T-cell (primary cell): ENCODE data around the gene ST8SIA5. TPM values are rescaled to one million over a fixed set of nuclear protein-coding genes. Genes with fewer than 3 reads are reported as not detected.

ENCODE experiments used
- ATAC-seq, 4 experiments: fragments of 200-7000 bp in 3 of 4; fragments of 150-1000 bp in 1 of 4; cut with Tn5 transposase; replicated peaks in 1 of 4; 1 replicate in 3 of 4; 2 replicates in 1 of 4; pipeline ENCODE4 v1.10.0; 2021; ENCODE audit warnings: moderate library complexity in 3 of 4, mild to moderate bottlenecking in 2 of 4, moderate number of reproducible peaks in 1 of 4
- CTCF ChIA-PET, 2 donors: fragments of 300-600 bp; sonication (Branson Sonifier 250); formaldehyde crosslinking; loops; one replicate each; lab custom pipeline; 2022; ENCODE audit warnings: antibody characterized with exemption in 2 of 2; lab: Charles Lee
- POLR2A ChIA-PET, 2 donors: fragments of 300-600 bp; sonication (Branson Sonifier 250); formaldehyde crosslinking; loops; one replicate each; lab custom pipeline; 2022; ENCODE audit warnings: antibody characterized with exemption in 2 of 2; lab: Charles Lee
- DNase-seq, 35 experiments: peaks; one replicate each; pipeline versions ENCODE4 v3.0.0 to v3.0.0-alpha.2; 2013 to 2023
- H3K27ac ChIP-seq: one replicate; pipeline ENCODE4 v1.5.1; 2013; ENCODE audit warnings: low read length
- H3K27me3 ChIP-seq, 2 experiments: replicated peaks in 1 of 2; 1 replicate in 1 of 2; 2 replicates in 1 of 2; pipeline versions ENCODE4 v1.6.1 to v1.7.0; 2013; ENCODE audit warnings: low read length in 1 of 2, mixed read lengths in 1 of 2; ENCODE audit not compliant: control insufficient read depth in 2 of 2, insufficient read depth in 2 of 2; ENCODE audit errors: extremely low read depth in 1 of 2
- H3K36me3 ChIP-seq, 2 donors: 1 replicate in 1 of 2; 2 replicates in 1 of 2; pipeline versions ENCODE4 v1.6.1 to v1.7.0; 2013; ENCODE audit warnings: low read length in 1 of 2; ENCODE audit not compliant: control insufficient read depth in 2 of 2, insufficient read depth in 1 of 2; ENCODE audit errors: extremely low read depth in 1 of 2
- H3K4me1 ChIP-seq, 2 experiments: 1 replicate in 1 of 2; 2 replicates in 1 of 2; pipeline versions ENCODE4 v1.6.1 to v1.7.0; 2013; ENCODE audit warnings: low read length in 2 of 2, mixed read lengths in 1 of 2; ENCODE audit not compliant: insufficient read depth in 2 of 2, control insufficient read depth in 1 of 2; ENCODE audit errors: extremely low read depth in 1 of 2
- H3K4me3 ChIP-seq, 2 donors: 1 replicate in 1 of 2; 2 replicates in 1 of 2; pipeline versions ENCODE4 v1.5.1 to v1.7.0; 2013; ENCODE audit warnings: mild to moderate bottlenecking in 2 of 2, low read length in 1 of 2, moderate library complexity in 1 of 2; ENCODE audit not compliant: control insufficient read depth in 1 of 2; ENCODE audit errors: extremely low read depth in 1 of 2
- H3K9me3 ChIP-seq: 2 replicates; pipeline ENCODE4 v1.7.0; 2013
- H3K27ac Mint-ChIP-seq, 2 donors: one replicate each; pipeline ENCODE4 v1.8.0; 2020 to 2021; ENCODE audit warnings: mild to moderate bottlenecking in 2 of 2, mixed read lengths in 2 of 2
- H3K27me3 Mint-ChIP-seq, 2 donors: one replicate each; pipeline ENCODE4 v1.8.0; 2021 to 2022; ENCODE audit warnings: mixed read lengths in 2 of 2
- H3K36me3 Mint-ChIP-seq: one replicate; pipeline ENCODE4 v1.8.0; 2021; ENCODE audit warnings: mixed read lengths
- H3K4me1 Mint-ChIP-seq, 3 donors: one replicate each; pipeline ENCODE4 v1.8.0; 2020 to 2022; ENCODE audit warnings: mixed read lengths in 3 of 3, mild to moderate bottlenecking in 1 of 3
- H3K4me3 Mint-ChIP-seq, 3 donors: one replicate each; pipeline ENCODE4 v1.8.0; 2020 to 2022; ENCODE audit warnings: mild to moderate bottlenecking in 3 of 3, mixed read lengths in 3 of 3, moderate library complexity in 3 of 3
- H3K9me3 Mint-ChIP-seq, 3 donors: one replicate each; pipeline ENCODE4 v1.8.0; 2020 to 2022; ENCODE audit warnings: mixed read lengths in 3 of 3
- WGBS: methylation state at CpG from one replicate; pipeline ENCODE4 v1.1.5; 2013; ENCODE audit warnings: missing lambda C conversion rate; ENCODE audit not compliant: insufficient coverage; 5-methylcytosine and 5-hydroxymethylcytosine counted together
- total RNA-seq, 35 experiments: library from RNA in 6 of 35; stranded (reverse) in 6 of 35; fragments of 120-200 nt in 1 of 35; gene quantifications; one replicate each; pipeline versions ENCODE4 v1.2.1 to v1.2.4 and lab custom pipeline; 2013 to 2026

The ST8SIA5 gene
- total RNA-seq, 5 donors from 2014 or later (not counting 1 experiment from before 2014, with no cell fraction given), result 0.09 to 0.28 TPM; not detected in 3

DNA sequence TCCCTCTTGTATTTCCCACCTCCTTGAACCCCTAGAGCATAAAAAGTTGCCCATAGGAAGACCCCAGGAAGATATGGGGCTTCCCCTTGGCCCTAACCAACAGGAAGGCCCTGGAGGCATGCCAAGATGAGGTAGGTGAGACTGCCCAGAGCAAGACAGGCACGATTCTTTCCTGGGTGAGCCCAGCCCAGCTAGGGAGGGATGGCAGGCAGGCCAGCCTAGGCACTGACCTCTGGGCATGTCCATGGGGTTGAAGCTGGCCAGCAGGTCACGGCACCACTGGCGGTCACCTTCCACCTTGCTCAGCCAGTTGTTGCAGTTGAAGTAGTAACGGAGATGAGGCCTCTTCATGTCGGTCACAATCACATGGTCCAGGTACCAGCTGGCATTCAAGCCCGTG lies 117.5 kb downstream of the ST8SIA5 start:
- POLR2A ChIA-PET, result no interaction called here
- H3K27me3 ChIP-seq, result peaks cover 0 to 4% of the 10 kb centered on the region in 2 experiments
- CTCF ChIA-PET, result no interaction called here
- no peak overlapping the region for H3K4me3 Mint-ChIP-seq
- no peaks in the 10 kb centered on the region for H3K9me3 Mint-ChIP-seq
- no peaks in the 10 kb centered on the region for H3K4me1 ChIP-seq
- 95% methylated on average over 4 of the region's 6 CpGs for WGBS
- H3K27me3 Mint-ChIP-seq, result no peaks in the 10 kb centered on the region
- no peak overlapping the region for H3K27ac Mint-ChIP-seq
- no peaks in the 10 kb centered on the region for H3K36me3 Mint-ChIP-seq
- ATAC-seq, result no peak
- no peaks in the 10 kb centered on the region for H3K36me3 ChIP-seq
- DNase-seq, result no peak
- H3K4me3 ChIP-seq, result no peak overlapping the region
- H3K27ac ChIP-seq, result no peak overlapping the region
- no peaks in the 10 kb centered on the region for H3K9me3 ChIP-seq
- H3K4me1 Mint-ChIP-seq, result peaks cover 0 to 2% (median 0%) of the 10 kb centered on the region in 3 donors

DNA sequence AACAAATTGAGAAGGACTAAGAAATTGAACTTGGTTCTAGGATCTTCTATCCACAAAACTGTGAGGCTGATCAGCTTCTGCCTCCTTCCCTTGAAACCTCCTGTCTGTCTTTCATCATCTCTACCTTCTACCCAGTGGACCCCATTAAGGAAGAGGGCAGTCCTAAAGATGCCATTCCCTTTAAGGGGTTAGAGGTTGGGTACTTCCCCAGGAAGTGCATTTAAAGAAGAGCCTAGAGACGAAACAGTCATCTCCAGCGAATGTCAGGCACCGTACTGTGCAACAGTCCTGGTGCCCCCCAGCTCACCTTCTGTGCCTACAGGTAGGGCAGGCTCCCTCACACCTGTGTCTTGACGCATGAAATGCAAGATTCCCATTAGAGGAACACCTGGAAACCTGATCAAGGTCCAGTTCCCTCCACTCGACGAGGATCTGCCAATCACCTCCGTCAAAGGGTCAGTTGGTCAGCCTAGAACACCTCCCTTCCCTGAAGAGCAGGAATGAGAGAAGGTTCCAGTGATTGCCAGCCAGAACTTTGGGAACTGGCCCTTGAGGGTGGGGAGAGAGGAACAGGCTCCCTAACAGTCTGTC lies 120.7 kb downstream of the ST8SIA5 start:
- Mint-ChIP-seq H3K36me3 (no peaks in the 10 kb centered on the region), H3K27me3 (peaks cover 0 to 3% of the 10 kb centered on the region in 2 donors), H3K4me3 (no peak overlapping the region), H3K4me1 (peaks cover 0 to 2% (median 0%) of the 10 kb centered on the region in 3 donors), H3K9me3 (no peaks in the 10 kb centered on the region), H3K27ac (no peak overlapping the region)
- no peak overlapping the region for H3K4me3 ChIP-seq
- H3K27me3 ChIP-seq, result peaks cover 0 to 3% of the 10 kb centered on the region in 2 experiments
- ChIA-PET POLR2A (no interaction called here), CTCF (no interaction called here)
- H3K4me1 ChIP-seq, result no peaks in the 10 kb centered on the region
- H3K9me3 ChIP-seq, result no peaks in the 10 kb centered on the region
- DNase-seq, result no peak
- no peak for ATAC-seq
- no peak overlapping the region for H3K27ac ChIP-seq
- WGBS, result 77% methylated on average over 4 of the region's 7 CpGs
- no peaks in the 10 kb centered on the region for H3K36me3 ChIP-seq

DNA sequence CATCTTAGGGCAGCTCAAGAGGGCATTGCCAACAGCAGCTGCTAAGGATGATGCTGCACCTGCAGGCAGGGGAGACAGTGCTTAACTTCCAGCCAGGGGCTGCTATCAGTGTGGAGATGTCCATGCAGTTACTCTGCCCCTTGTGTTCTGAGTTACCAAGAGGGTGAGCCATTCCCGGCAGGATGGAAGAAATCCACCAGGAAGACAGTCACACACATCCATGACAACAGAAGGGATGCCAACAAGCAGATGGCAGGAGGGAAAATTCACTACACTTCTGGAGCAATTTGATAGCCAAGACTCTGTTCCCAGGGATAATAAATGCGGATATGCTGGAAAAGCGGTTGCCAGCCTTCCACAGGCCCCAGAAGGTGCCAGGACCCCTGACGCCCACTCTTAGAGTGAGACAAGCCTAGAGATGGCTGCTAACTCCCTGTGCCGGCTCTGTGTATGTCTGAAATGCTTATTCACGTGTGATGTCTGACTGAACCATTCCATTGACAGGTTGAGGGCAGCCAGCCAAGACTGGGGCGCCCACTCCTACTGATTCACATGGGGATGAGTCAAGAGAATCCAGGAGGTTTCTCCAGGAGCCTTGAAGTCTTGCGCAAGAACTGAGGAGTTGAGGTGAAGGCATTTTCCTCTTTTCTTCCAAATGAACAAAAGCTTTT lies 124.3 kb downstream of the ST8SIA5 start:
- Histone ChIP-seq H3K36me3 (no peaks in the 10 kb centered on the region), H3K27ac (no peak overlapping the region), H3K4me1 (peaks cover 0 to 2% of the 10 kb centered on the region in 2 experiments), H3K4me3 (no peak overlapping the region), H3K9me3 (no peaks in the 10 kb centered on the region), H3K27me3 (peaks cover 0 to 12% of the 10 kb centered on the region in 2 experiments)
- DNase-seq (no peak), ATAC-seq (no peak)
- Mint-ChIP-seq H3K4me3 (no peak overlapping the region), H3K27ac (no peak overlapping the region), H3K27me3 (peaks cover 3 to 4% of the 10 kb centered on the region in 2 donors), H3K9me3 (no peaks in the 10 kb centered on the region), H3K4me1 (peaks cover 0 to 4% (median 3%) of the 10 kb centered on the region in 3 donors), H3K36me3 (no peaks in the 10 kb centered on the region)
- 84% methylated on average over 5 of the region's 8 CpGs for WGBS
- POLR2A ChIA-PET, result no interaction called here
- CTCF ChIA-PET, result no interaction called here

DNA sequence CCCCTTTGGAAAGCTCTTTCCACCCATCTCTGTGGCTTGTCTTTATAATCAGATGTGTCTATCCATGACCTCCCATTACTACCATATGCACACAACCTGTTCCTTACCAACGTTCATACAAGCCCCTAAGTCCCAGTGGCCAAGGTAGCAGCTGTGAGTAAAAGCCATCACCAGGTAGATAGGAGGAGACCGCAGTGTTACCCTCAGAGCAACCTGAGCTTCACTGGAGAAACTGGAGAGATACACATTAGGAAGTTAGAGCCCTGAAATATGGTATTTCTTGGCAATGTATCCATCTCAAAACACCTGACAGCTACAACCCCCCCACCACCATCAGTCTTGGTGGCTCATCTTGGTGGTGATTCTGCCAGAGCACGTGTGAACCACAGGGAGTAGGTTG lies 125.9 kb downstream of the ST8SIA5 start:
- peaks cover 0 to 2% of the 10 kb centered on the region in 2 experiments for H3K4me1 ChIP-seq
- no peaks in the 10 kb centered on the region for H3K9me3 ChIP-seq
- Mint-ChIP-seq H3K27me3 (peaks cover 4 to 6% of the 10 kb centered on the region in 2 donors), H3K36me3 (no peaks in the 10 kb centered on the region), H3K9me3 (no peaks in the 10 kb centered on the region), H3K27ac (no peak overlapping the region), H3K4me3 (no peak overlapping the region), H3K4me1 (peaks cover 0 to 3% (median 2%) of the 10 kb centered on the region in 3 donors)
- no CpG with 5 or more reads among the region's 3 CpGs for WGBS
- H3K27ac ChIP-seq, result no peak overlapping the region
- no peaks in the 10 kb centered on the region for H3K36me3 ChIP-seq
- H3K27me3 ChIP-seq, result peaks cover 0 to 12% of the 10 kb centered on the region in 2 experiments
- CTCF ChIA-PET, result interaction anchor here in 1 of 2 donors (1.3 kb wide), 1 partner anchor 27 kb away, joined by 6 read pairs; no protein-coding TSS in a partner anchor
- POLR2A ChIA-PET, result no interaction called here
- no peak for ATAC-seq
- no peak for DNase-seq
- H3K4me3 ChIP-seq, result no peak overlapping the region

DNA sequence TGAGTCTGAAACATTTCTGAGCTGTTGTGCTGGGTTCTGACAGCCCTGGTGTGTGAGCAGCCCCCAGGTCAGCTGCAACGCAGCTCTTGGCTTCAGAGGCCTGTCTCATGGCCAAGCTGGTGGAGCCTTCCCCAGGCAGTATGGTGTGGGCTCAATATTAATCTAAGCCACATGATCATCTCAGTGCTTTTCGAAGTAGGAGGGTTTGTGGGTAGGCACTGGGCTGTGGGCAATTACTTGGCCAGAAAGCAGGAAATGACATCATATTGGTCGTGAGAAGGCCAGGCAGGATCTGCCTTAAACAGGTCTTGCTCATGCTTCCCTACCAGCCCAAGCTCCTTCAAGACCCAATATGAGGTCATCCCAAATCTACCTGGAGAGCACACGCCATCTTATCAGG lies 126.7 kb downstream of the ST8SIA5 start:
- Histone ChIP-seq H3K9me3 (no peaks in the 10 kb centered on the region), H3K4me3 (no peak overlapping the region), H3K4me1 (peaks cover 0 to 2% of the 10 kb centered on the region in 2 experiments), H3K27ac (no peak overlapping the region), H3K36me3 (no peaks in the 10 kb centered on the region), H3K27me3 (peaks cover 0 to 12% of the 10 kb centered on the region in 2 experiments)
- Mint-ChIP-seq H3K4me3 (no peak overlapping the region), H3K27ac (no peak overlapping the region), H3K4me1 (peaks cover under 1 to 6% (median 2%) of the 10 kb centered on the region in 3 donors), H3K27me3 (peaks cover 4 to 6% of the 10 kb centered on the region in 2 donors), H3K9me3 (no peaks in the 10 kb centered on the region), H3K36me3 (no peaks in the 10 kb centered on the region)
- POLR2A ChIA-PET, result no interaction called here
- 88% methylated on average over 2 of the region's 4 CpGs for WGBS
- ATAC-seq (no peak), DNase-seq (no peak)
- CTCF ChIA-PET, result no interaction called here

DNA sequence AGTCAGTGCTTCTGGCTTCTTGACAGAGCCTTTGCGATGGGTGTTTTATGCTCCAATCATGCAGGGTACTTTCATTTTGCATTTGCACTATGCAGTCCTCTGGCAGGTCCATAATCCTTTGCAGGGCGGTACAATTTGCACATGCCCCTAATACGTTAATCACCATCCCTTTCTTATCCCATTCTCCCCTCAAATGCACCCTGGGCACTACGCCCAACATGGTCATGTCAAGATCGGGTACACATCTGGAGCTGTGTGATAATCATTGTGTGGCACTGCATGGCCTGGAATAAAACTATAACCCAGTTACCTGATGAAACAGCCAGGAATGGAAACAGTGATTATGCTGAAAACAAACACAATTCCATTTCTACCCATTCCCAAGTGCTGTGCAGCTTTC lies 127.5 kb downstream of the ST8SIA5 start:
- ATAC-seq (no peak), DNase-seq (no peak)
- Histone ChIP-seq H3K4me1 (peaks cover 0 to 5% of the 10 kb centered on the region in 2 experiments), H3K27ac (no peak overlapping the region), H3K36me3 (no peaks in the 10 kb centered on the region), H3K9me3 (no peaks in the 10 kb centered on the region), H3K4me3 (no peak overlapping the region), H3K27me3 (peaks cover 0 to 12% of the 10 kb centered on the region in 2 experiments)
- Mint-ChIP-seq H3K4me3 (no peak overlapping the region), H3K36me3 (no peaks in the 10 kb centered on the region), H3K27ac (no peak overlapping the region), H3K9me3 (no peaks in the 10 kb centered on the region), H3K27me3 (peaks cover 4 to 6% of the 10 kb centered on the region in 2 donors), H3K4me1 (peaks cover 8 to 14% (median 10%) of the 10 kb centered on the region in 3 donors)
- ChIA-PET CTCF (no interaction called here), POLR2A (no interaction called here)
- 100% methylated on average over 1 of the region's 5 CpGs for WGBS
